SK-N-MC (cell line): Measurements from ENCODE around the gene RSRP1.
"Not testable (repeated sequence)": the region's sequence is repeated elsewhere in the genome, so short reads cannot be mapped to it uniquely, and the experiment has no call there.

Experiments used
- FOXP2 ChIP-seq: optimal IDR thresholded peaks from 2 replicates; pipeline ENCODE3; 2011; ENCODE audit warnings: mild to moderate bottlenecking, moderate library complexity; ENCODE audit not compliant: insufficient read depth; ENCODE audit errors: extremely low read length, control extremely low read depth
- POLR2AphosphoS5 ChIP-seq: IDR thresholded peaks from 2 replicates; pipeline ENCODE4 v1.6.1; 2012; ENCODE audit warnings: mild to moderate bottlenecking, low read depth, low read length, borderline replicate concordance

- TF ChIP-seq POLR2AphosphoS5, FOXP2: not testable (repeated sequence)
These were observed 47.9 kb upstream of the RSRP1 start for GRCh38 chr1:25294889-25295826.
